ENCODE results near the gene TTLL5.
"Not testable (repeated sequence)": the region's sequence is repeated elsewhere in the genome, so short reads cannot be mapped to it uniquely, and the experiment has no call there.

TTLL5 gene

GRCh38 chr14:75917322-75917945 is 256.4 kb downstream of the TTLL5 start:
- no peaks in the 10 kb centered on the region for H3K36me3 ChIP-seq (ENCODE audit: control insufficient read depth, insufficient read depth, low read length)
- H3K4me2 ChIP-seq (ENCODE audit: low read length), result no peak overlapping the region
- TF ChIP-seq CTCF (IDR thresholded peaks at IDR 0.05), result no peak
- H3K9me3 ChIP-seq (ENCODE audit: control insufficient read depth, low read length), result no peaks in the 10 kb centered on the region
- H3K27ac ChIP-seq, result no peak overlapping the region
- H3K27me3 ChIP-seq (ENCODE audit: control insufficient read depth, insufficient read depth, low read length), result no peaks in the 10 kb centered on the region
- H3K4me3 ChIP-seq (ENCODE audit: low read depth, low read length), result no peak overlapping the region
- H2AFZ ChIP-seq, result no peak overlapping the region
- peaks cover 4% of the 10 kb centered on the region for H3K79me2 ChIP-seq
- H3K4me1 ChIP-seq, result peaks cover 4% of the 10 kb centered on the region
- H3K9ac ChIP-seq, result no peak overlapping the region

- H3K4me3 ChIP-seq (ENCODE audit: low read depth, low read length), result no peak overlapping the region
- H2AFZ ChIP-seq, result no peak overlapping the region
- H3K27me3 ChIP-seq (ENCODE audit: control insufficient read depth, insufficient read depth, low read length), result no peaks in the 10 kb centered on the region
- H3K9ac ChIP-seq, result no peak overlapping the region
- H3K9me3 ChIP-seq (ENCODE audit: control insufficient read depth, low read length), result no peaks in the 10 kb centered on the region
- H3K36me3 ChIP-seq (ENCODE audit: control insufficient read depth, insufficient read depth, low read length), result no peaks in the 10 kb centered on the region
- no peak for TF ChIP-seq CTCF (IDR thresholded peaks at IDR 0.05)
- peaks cover 4% of the 10 kb centered on the region for H3K79me2 ChIP-seq
- no peak overlapping the region for H3K4me2 ChIP-seq (ENCODE audit: low read length)
- H3K4me1 ChIP-seq, result peaks cover 4% of the 10 kb centered on the region
- no peak overlapping the region for H3K27ac ChIP-seq
Observed at GRCh38 chr14:75917946-75918335, 256.9 kb downstream of the TTLL5 start.

DNA sequence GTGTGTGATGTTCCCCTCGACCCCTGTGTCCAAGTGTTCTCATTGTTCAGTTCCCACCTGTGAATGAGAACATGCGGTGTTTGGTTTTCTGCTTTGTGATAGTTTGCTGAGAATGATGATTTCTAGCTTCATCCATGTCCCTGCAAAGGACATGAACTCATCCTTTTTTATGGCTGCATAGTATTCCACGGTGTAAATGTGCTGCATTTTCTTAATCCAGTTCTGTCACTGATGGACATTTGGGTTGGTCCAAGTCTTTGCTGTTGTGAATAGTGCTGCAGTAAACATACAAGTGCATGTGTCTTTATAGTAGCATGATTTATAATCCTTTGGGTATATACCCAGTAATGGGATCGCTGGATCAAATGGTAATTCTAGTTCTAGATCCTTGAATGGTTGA is 259.4 kb downstream of the TTLL5 start:
- H3K4me1 ChIP-seq; H3K27ac ChIP-seq; H3K9ac ChIP-seq; H3K27me3 ChIP-seq (ENCODE audit: control insufficient read depth, insufficient read depth, low read length); H3K4me2 ChIP-seq (ENCODE audit: low read length); H3K36me3 ChIP-seq (ENCODE audit: control insufficient read depth, insufficient read depth, low read length); H3K79me2 ChIP-seq; H3K9me3 ChIP-seq (ENCODE audit: control insufficient read depth, low read length); H3K4me3 ChIP-seq (ENCODE audit: low read depth, low read length); H2AFZ ChIP-seq: not testable (repeated sequence)

GRCh38 chr14:75925141-75925840 is 264.2 kb downstream of the TTLL5 start:
- H3K4me2 ChIP-seq (ENCODE audit: low read length), result not testable (repeated sequence)

DNA sequence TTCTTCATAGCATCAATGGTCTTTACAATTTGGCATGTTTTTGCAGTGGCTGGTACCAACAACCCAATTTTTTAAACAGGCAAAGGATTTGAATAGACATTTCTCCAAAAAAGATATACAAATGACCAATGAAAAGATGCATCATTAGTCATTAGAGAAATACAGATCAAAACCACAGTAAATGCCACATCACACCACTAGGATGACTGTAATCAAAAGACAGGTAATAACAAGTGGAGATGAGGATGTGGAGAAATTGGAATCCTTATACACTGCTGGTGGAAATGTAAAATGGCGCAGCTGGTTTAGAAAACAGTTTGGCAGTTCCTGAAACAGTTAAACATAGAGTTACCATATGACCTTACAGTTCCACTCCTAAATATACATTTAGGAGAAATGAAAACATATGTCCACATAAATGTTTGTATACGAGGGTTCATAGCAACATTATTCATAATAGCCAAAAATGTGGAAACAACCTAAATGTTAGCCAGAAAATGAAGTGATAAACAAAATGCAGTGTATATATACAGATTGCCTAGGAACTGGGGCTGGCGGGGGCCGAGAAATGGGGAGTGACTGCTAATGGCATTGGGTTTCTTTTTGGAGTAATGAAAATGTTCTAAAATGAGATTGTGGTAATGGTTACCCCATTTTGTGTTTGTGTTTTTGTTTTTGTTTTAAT is 265.5 kb downstream of the TTLL5 start:
- TF ChIP-seq CTCF (IDR thresholded peaks at IDR 0.05), result no peak
- no peaks in the 10 kb centered on the region for H3K79me2 ChIP-seq
- no peak overlapping the region for H3K4me2 ChIP-seq (ENCODE audit: low read length)
- H2AFZ ChIP-seq, result no peak overlapping the region
- no peak overlapping the region for H3K9ac ChIP-seq
- no peaks in the 10 kb centered on the region for H3K36me3 ChIP-seq (ENCODE audit: control insufficient read depth, insufficient read depth, low read length)
- H3K9me3 ChIP-seq (ENCODE audit: control insufficient read depth, low read length), result no peaks in the 10 kb centered on the region
- H3K4me3 ChIP-seq (ENCODE audit: low read depth, low read length), result no peak overlapping the region
- H3K27ac ChIP-seq, result no peak overlapping the region
- H3K27me3 ChIP-seq (ENCODE audit: control insufficient read depth, insufficient read depth, low read length), result no peaks in the 10 kb centered on the region
- H3K4me1 ChIP-seq, result no peaks in the 10 kb centered on the region

More at GRCh38 chr14:75925141-75925840, 264.2 kb downstream of the TTLL5 start:
- H3K79me2 ChIP-seq; H3K36me3 ChIP-seq (ENCODE audit: control insufficient read depth, insufficient read depth, low read length); H3K27me3 ChIP-seq (ENCODE audit: control insufficient read depth, insufficient read depth, low read length); H3K4me3 ChIP-seq (ENCODE audit: low read depth, low read length); H2AFZ ChIP-seq; H3K9me3 ChIP-seq (ENCODE audit: control insufficient read depth, low read length); H3K27ac ChIP-seq; H3K4me1 ChIP-seq; H3K9ac ChIP-seq: not testable (repeated sequence)

Data from parathyroid adenoma (tissue), 2 donors.